Measurements from ENCODE around the gene CTPS1. TPM values are rescaled to one million over a fixed set of nuclear protein-coding genes. Genes with fewer than 3 reads are reported as not detected.
A peak's percentile ranks its signal among the peaks of the same experiment; 100 is the strongest.

The CTPS1 gene
- total RNA-seq, 1 donor from 2014 or later: 41.2 TPM

- no peaks in the 10 kb centered on the region for H3K9me3 Mint-ChIP-seq (ENCODE audit: unreplicated experiment)
- H3K4me1 Mint-ChIP-seq (ENCODE audit: unreplicated experiment): peaks cover 4% of the 10 kb centered on the region
These were observed 57.8 kb downstream of the CTPS1 start for GRCh38 chr1:41037116-41037903.

GRCh38 chr1:41038110-41038509 is 58.6 kb downstream of the CTPS1 start:
- Mint-ChIP-seq H3K36me3 (ENCODE audit: low read depth, unreplicated experiment) (peaks cover 22% of the 10 kb centered on the region), H3K4me3 (ENCODE audit: unreplicated experiment) (no peak overlapping the region), H3K27ac (ENCODE audit: unreplicated experiment) (no peak overlapping the region), H3K9me3 (ENCODE audit: unreplicated experiment) (no peaks in the 10 kb centered on the region), H3K4me1 (ENCODE audit: unreplicated experiment) (peaks cover 4% of the 10 kb centered on the region), H3K27me3 (ENCODE audit: unreplicated experiment) (peaks cover 2% of the 10 kb centered on the region)
- no peak for TF ChIP-seq CTCF (IDR thresholded peaks at IDR 0.05; ENCODE audit: unreplicated experiment)
- no peak for DNase-seq (ENCODE audit: low spot score)

More at GRCh38 chr1:41037116-41037903, 57.8 kb downstream of the CTPS1 start:
- Mint-ChIP-seq H3K27ac (ENCODE audit: unreplicated experiment) (no peak overlapping the region), H3K4me3 (ENCODE audit: unreplicated experiment) (no peak overlapping the region), H3K27me3 (ENCODE audit: unreplicated experiment) (no peaks in the 10 kb centered on the region), H3K36me3 (ENCODE audit: low read depth, unreplicated experiment) (peaks cover 27% of the 10 kb centered on the region)
- TF ChIP-seq CTCF (IDR thresholded peaks at IDR 0.05; ENCODE audit: unreplicated experiment): no peak
- no peak for DNase-seq (ENCODE audit: low spot score)

- no peak for DNase-seq (ENCODE audit: low spot score)
- H3K4me3 Mint-ChIP-seq (ENCODE audit: unreplicated experiment): peak overlapping the region; percentile 49
- H3K27ac Mint-ChIP-seq (ENCODE audit: unreplicated experiment): peak overlapping the region; percentile 32
- no peak for TF ChIP-seq CTCF (IDR thresholded peaks at IDR 0.05; ENCODE audit: unreplicated experiment)
- peaks cover 31% of the 10 kb centered on the region for H3K36me3 Mint-ChIP-seq (ENCODE audit: low read depth, unreplicated experiment)
- H3K4me1 Mint-ChIP-seq (ENCODE audit: unreplicated experiment): peaks cover 18% of the 10 kb centered on the region
- no peaks in the 10 kb centered on the region for H3K9me3 Mint-ChIP-seq (ENCODE audit: unreplicated experiment)
- peaks cover 6% of the 10 kb centered on the region for H3K27me3 Mint-ChIP-seq (ENCODE audit: unreplicated experiment)
These were observed 62.2 kb downstream of the CTPS1 start for GRCh38 chr1:41041614-41042270.

DNA sequence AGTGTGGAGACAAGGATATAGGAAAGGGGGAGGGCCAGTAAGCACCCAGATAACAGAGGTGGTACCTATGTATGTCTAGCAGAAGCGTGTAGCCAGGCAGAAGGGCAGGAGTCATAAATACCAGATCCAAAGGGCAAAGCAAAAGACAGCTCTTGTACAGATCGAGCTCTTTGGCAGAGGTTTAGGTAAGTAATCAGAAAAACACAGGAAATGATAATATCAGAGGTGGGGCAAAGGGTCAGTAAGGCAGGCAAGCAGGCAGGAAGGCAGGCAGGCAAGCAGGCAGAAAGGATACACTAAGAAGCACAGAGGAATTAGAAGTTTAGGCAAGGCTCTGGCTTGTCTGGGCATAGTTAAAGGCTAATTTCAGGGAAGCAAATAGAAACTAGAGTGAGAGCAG is 64.7 kb downstream of the CTPS1 start:
- no peak for DNase-seq (ENCODE audit: low spot score)
- H3K27me3 Mint-ChIP-seq (ENCODE audit: unreplicated experiment): peaks cover 6% of the 10 kb centered on the region
- TF ChIP-seq CTCF (IDR thresholded peaks at IDR 0.05; ENCODE audit: unreplicated experiment): no peak
- H3K9me3 Mint-ChIP-seq (ENCODE audit: unreplicated experiment): no peaks in the 10 kb centered on the region
- peaks cover 51% of the 10 kb centered on the region for H3K36me3 Mint-ChIP-seq (ENCODE audit: low read depth, unreplicated experiment)
- H3K4me1 Mint-ChIP-seq (ENCODE audit: unreplicated experiment): peaks cover 18% of the 10 kb centered on the region
- H3K4me3 Mint-ChIP-seq (ENCODE audit: unreplicated experiment): peak overlapping the region; percentile 48
- H3K27ac Mint-ChIP-seq (ENCODE audit: unreplicated experiment): peak overlapping the region; percentile 15

- peaks cover 53% of the 10 kb centered on the region for H3K36me3 Mint-ChIP-seq (ENCODE audit: low read depth, unreplicated experiment)
- no peak overlapping the region for H3K4me3 Mint-ChIP-seq (ENCODE audit: unreplicated experiment)
- H3K27ac Mint-ChIP-seq (ENCODE audit: unreplicated experiment): no peak overlapping the region
- no peak for DNase-seq (ENCODE audit: low spot score)
- H3K4me1 Mint-ChIP-seq (ENCODE audit: unreplicated experiment): peaks cover 18% of the 10 kb centered on the region
- no peaks in the 10 kb centered on the region for H3K9me3 Mint-ChIP-seq (ENCODE audit: unreplicated experiment)
- TF ChIP-seq CTCF (IDR thresholded peaks at IDR 0.05; ENCODE audit: unreplicated experiment): no peak
- H3K27me3 Mint-ChIP-seq (ENCODE audit: unreplicated experiment): peaks cover 6% of the 10 kb centered on the region
These were observed 66.2 kb downstream of the CTPS1 start for GRCh38 chr1:41045740-41046139.

Data from endothelial cell (in vitro differentiated cells).